ENCODE data around the gene CDIPT. TPM values are rescaled to one million over a fixed set of nuclear protein-coding genes. Genes with fewer than 3 reads are reported as not detected.
A peak's percentile ranks its signal among the peaks of the same experiment; 100 is the strongest.

Gene CDIPT
- total and polyA plus RNA-seq, 2 of the 4 experiments (the other 2 are of a cell fraction): 47.1 to 100 TPM

GRCh38 chr16:29857133-29857760 is 5.8 kb downstream of the CDIPT start:
- intact Hi-C loops (cut with micrococcal nuclease) (no loop called here), in situ Hi-C loops (cut with MboI; ENCODE audit: low sequenced_read_pairs) (no loop called here), dilution Hi-C loops (cut with HindIII; ENCODE audit: low sequenced_read_pairs, unreplicated experiment) (no loop called here)
- no peak overlapping the region for H3K18ac ChIP-seq (ENCODE audit: low read depth, low read length)
- H2AK5ac ChIP-seq (ENCODE audit: low read depth, low read length): no peak overlapping the region
- H3K9me3 ChIP-seq (ENCODE audit: control insufficient read depth, insufficient read depth, low read length): no peaks in the 10 kb centered on the region
- no peak overlapping the region for H3K27ac ChIP-seq (ENCODE audit: insufficient read depth, low read length)
- H3K23ac ChIP-seq (ENCODE audit: low read depth, low read length): no peak overlapping the region
- TF ChIP-seq BHLHE40 (IDR thresholded peaks at IDR 0.05; ENCODE audit: low read depth, low read length) (no peak), MAFK (IDR thresholded peaks at IDR 0.05; ENCODE audit: low read depth, low read length) (no peak), NFE2L2 (IDR thresholded peaks at IDR 0.05; ENCODE audit: low read depth, low read length) (no peak), RAD21 (IDR thresholded peaks at IDR 0.05; ENCODE audit: low read length) (no peak), SMC3 (IDR thresholded peaks at IDR 0.05; ENCODE audit: low read depth, low read length) (no peak), RFX5 (IDR thresholded peaks at IDR 0.05; ENCODE audit: low read depth, low read length) (no peak), MXI1 (IDR thresholded peaks at IDR 0.05; ENCODE audit: borderline replicate concordance, low read depth, low read length) (no peak), RCOR1 (IDR thresholded peaks at IDR 0.05; ENCODE audit: insufficient replicate concordance, low read length) (no peak), MAZ (IDR thresholded peaks at IDR 0.05; ENCODE audit: borderline replicate concordance, low read depth, low read length) (no peak), POLR2A (IDR thresholded peaks at IDR 0.05; ENCODE audit: low read depth, low read length) (no peak), FOS (IDR thresholded peaks at IDR 0.05; ENCODE audit: low read depth, low read length) (no peak), CHD1 (IDR thresholded peaks at IDR 0.05; ENCODE audit: low read depth, low read length) (no peak)
- TF ChIP-seq, protein P1, sequence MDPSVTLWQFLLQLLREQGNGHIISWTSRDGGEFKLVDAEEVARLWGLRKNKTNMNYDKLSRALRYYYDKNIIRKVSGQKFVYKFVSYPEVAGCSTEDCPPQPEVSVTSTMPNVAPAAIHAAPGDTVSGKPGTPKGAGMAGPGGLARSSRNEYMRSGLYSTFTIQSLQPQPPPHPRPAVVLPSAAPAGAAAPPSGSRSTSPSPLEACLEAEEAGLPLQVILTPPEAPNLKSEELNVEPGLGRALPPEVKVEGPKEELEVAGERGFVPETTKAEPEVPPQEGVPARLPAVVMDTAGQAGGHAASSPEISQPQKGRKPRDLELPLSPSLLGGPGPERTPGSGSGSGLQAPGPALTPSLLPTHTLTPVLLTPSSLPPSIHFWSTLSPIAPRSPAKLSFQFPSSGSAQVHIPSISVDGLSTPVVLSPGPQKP (IDR thresholded peaks at IDR 0.05; ENCODE audit: borderline replicate concordance, low read depth, low read length): no peak
- TF ChIP-seq, protein P2, sequence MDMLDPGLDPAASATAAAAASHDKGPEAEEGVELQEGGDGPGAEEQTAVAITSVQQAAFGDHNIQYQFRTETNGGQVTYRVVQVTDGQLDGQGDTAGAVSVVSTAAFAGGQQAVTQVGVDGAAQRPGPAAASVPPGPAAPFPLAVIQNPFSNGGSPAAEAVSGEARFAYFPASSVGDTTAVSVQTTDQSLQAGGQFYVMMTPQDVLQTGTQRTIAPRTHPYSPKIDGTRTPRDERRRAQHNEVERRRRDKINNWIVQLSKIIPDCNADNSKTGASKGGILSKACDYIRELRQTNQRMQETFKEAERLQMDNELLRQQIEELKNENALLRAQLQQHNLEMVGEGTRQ (IDR thresholded peaks at IDR 0.05; ENCODE audit: low read depth, low read length): no peak
- no peaks in the 10 kb centered on the region for H3K27me3 ChIP-seq (ENCODE audit: control insufficient read depth, insufficient read depth, low read length)
- H3K4me1 ChIP-seq (ENCODE audit: control insufficient read depth, insufficient read depth, low read length): peaks cover 4% of the 10 kb centered on the region; the same call in 1 of the 2 replicates
- H4K8ac ChIP-seq (ENCODE audit: low read depth in 2 of 2, low read length in 2 of 2): no peak overlapping the region
- no peak overlapping the region for H3K4me3 ChIP-seq (ENCODE audit: insufficient read depth, low read depth, low read length)
- peaks cover 22% of the 10 kb centered on the region for H3K36me3 ChIP-seq (ENCODE audit: control insufficient read depth, insufficient read depth, low read length)
- no peak overlapping the region for H2BK5ac ChIP-seq (ENCODE audit: low read depth, low read length, poor library complexity, severe bottlenecking)
- H3K4me2 ChIP-seq (ENCODE audit: low read depth, low read length): no peak overlapping the region
- peaks cover 7 to 24% of the 10 kb centered on the region in 2 experiments; a peak in 3 of 4 replicates for H3K79me1 ChIP-seq (ENCODE audit: low read depth in 1 of 2, low read length in 2 of 2)
- ChIA-PET POLR2A (ENCODE audit: unreplicated experiment) (interaction anchor here (0.7 kb wide), 1 partner anchor 22 kb away, joined by 7 read pairs; no protein-coding TSS in a partner anchor), CTCF (interaction anchor here (1.9 kb wide), 1 partner anchor 9 kb away, joined by 6 read pairs; no protein-coding TSS in a partner anchor)
- no peak overlapping the region for H4K5ac ChIP-seq (ENCODE audit: low read depth, low read length)
- H3K9ac ChIP-seq (ENCODE audit: low read depth, low read length): no peak overlapping the region
- H3K9me1 ChIP-seq (ENCODE audit: insufficient read depth, low read length): peaks cover 12% of the 10 kb centered on the region
- no peak overlapping the region for H3K14ac ChIP-seq (replicated peaks; ENCODE audit: low read depth, low read length)
- H2BK15ac ChIP-seq (ENCODE audit: low read depth, low read length): no peak overlapping the region
- no peaks in the 10 kb centered on the region for H4K20me1 ChIP-seq (ENCODE audit: insufficient read depth, low read length)
- H4K91ac ChIP-seq (ENCODE audit: insufficient read depth, low read depth, low read length): no peak overlapping the region
- H2AK9ac ChIP-seq (replicated peaks; ENCODE audit: low read depth, low read length, poor library complexity): no peak overlapping the region
- no peak overlapping the region for H3K4ac ChIP-seq (ENCODE audit: low read depth, low read length)
- H3K56ac ChIP-seq (ENCODE audit: extremely low read depth, insufficient read depth, low read length): no peak overlapping the region
- no TSS peak for BruUV-seq (replicated peaks)
- no peak overlapping the region for H2BK120ac ChIP-seq (ENCODE audit: low read depth, low read length)
- H2BK20ac ChIP-seq (ENCODE audit: low read depth, low read length): no peak overlapping the region
- WGBS, 2 experiments (ENCODE audit: extremely low coverage in 2 of 2, insufficient read length in 1 of 2): 66% methylated on average over 3 of the region's 7 CpGs; no CpG with 5 or more reads in 1 of the 2 experiments
- H2AFZ ChIP-seq (replicated peaks; ENCODE audit: low read length, poor library complexity): no peak overlapping the region
- DNase-seq: peak; percentile 46
- ATAC-seq (ENCODE audit: low read depth): peak; percentile 67

All from IMR-90 (cell line).